ENCODE results near the gene DHDDS.

DHDDS gene

GRCh38 chr1:26470878-26471497 is 38.9 kb downstream of the DHDDS start:
- peak overlapping the region; percentile 76; the same call in 1 of the 2 replicates for H3K4me3 ChIP-seq (ENCODE audit: low read depth, low read length)
- no peak for TF ChIP-seq CTCF (IDR thresholded peaks at IDR 0.05; ENCODE audit: low read depth, low read length)

- TF ChIP-seq CTCF (IDR thresholded peaks at IDR 0.05; ENCODE audit: low read depth, low read length): no peak
Measured at GRCh38 chr1:26471498-26472319, 39.6 kb downstream of the DHDDS start.

GRCh38 chr1:26472320-26472900 is 40.3 kb downstream of the DHDDS start, which contains the start of gene HMGN2:
TSS of gene HMGN2 (plus strand) at chr1:26472440. CDS start at chr1:26472613, 173 bp downstream.
- TF ChIP-seq CTCF (IDR thresholded peaks at IDR 0.05; ENCODE audit: low read depth, low read length): no peak
- H3K4me3 ChIP-seq (ENCODE audit: low read depth, low read length): peak within 1 kb of the TSS; percentile 76

More at GRCh38 chr1:26471498-26472319, 39.6 kb downstream of the DHDDS start:
- peak overlapping the region; percentile 76 for H3K4me3 ChIP-seq (ENCODE audit: low read depth, low read length)

GRCh38 chr1:26472901-26473845 is 41.1 kb downstream of the DHDDS start:
- H3K4me3 ChIP-seq (ENCODE audit: low read depth, low read length): peak overlapping the region; percentile 76
- TF ChIP-seq CTCF (IDR thresholded peaks at IDR 0.05; ENCODE audit: low read depth, low read length): no peak

- no peak for TF ChIP-seq CTCF (IDR thresholded peaks at IDR 0.05; ENCODE audit: low read depth, low read length)
- H3K4me3 ChIP-seq (ENCODE audit: low read depth, low read length): no peak overlapping the region
Measured at GRCh38 chr1:26474818-26475217, 42.7 kb downstream of the DHDDS start.

- no peak for TF ChIP-seq CTCF (IDR thresholded peaks at IDR 0.05; ENCODE audit: low read depth, low read length)
- no peak overlapping the region for H3K4me3 ChIP-seq (ENCODE audit: low read depth, low read length)
Measured at GRCh38 chr1:26475989-26476388, 43.9 kb downstream of the DHDDS start.
